ENCODE data around the gene IGLL5. TPM values are rescaled to one million over a fixed set of nuclear protein-coding genes. Genes with fewer than 3 reads are reported as not detected.
A peak's percentile ranks its signal among the peaks of the same experiment; 100 is the strongest.
"Not testable (repeated sequence)": the region's sequence is repeated elsewhere in the genome, so short reads cannot be mapped to it uniquely, and the experiment has no call there.

IGLL5 gene
- polyA plus RNA-seq, 5 donors, result 0.41 to 0.45 (median 0.42) TPM; not detected in 2

DNA sequence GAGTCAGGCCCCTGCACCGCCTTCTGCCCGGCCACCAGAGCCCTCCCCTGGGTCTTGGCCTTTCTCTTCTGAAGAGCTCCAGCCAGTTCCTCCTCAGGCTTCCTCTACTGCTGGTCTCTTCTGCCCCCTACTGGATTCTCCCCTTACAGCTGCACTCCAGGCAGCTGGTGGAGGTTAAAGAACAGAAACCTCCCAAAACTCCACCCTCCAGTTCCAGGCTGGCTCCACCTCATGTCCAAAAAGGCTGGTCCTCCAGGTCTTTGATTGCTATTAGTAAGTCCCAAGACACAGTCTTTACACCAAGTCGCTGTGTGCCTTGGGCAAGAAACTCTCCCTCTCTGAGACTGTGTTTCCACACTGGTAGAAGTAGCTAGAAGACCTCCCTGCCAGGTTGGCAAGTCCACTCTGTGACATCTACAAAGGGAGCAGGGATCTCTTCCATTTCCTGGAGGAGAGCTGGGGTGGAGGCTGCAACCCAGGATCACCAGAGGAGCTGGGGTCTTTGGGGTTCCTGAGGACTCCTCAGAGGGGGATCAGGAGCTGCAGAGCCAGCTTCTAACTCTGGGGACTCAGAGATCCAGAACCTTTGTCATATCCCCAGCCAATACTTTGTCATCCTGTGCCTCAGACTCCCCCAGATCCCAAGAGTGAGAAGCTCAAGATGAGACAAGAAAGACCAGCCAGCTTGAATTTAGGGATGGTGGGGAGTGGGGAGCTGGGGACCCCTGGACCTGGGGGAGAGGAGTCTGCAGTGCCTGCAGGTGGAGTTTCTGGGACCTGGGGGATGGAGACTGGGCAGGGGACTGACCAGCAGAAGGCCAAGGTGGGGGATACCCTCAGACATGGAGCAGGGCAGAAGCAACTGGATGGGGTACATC, 3.4 kb upstream of the IGLL5 start:
- peak in 1 of 2 donors; percentile 38 for DNase-seq

DNA sequence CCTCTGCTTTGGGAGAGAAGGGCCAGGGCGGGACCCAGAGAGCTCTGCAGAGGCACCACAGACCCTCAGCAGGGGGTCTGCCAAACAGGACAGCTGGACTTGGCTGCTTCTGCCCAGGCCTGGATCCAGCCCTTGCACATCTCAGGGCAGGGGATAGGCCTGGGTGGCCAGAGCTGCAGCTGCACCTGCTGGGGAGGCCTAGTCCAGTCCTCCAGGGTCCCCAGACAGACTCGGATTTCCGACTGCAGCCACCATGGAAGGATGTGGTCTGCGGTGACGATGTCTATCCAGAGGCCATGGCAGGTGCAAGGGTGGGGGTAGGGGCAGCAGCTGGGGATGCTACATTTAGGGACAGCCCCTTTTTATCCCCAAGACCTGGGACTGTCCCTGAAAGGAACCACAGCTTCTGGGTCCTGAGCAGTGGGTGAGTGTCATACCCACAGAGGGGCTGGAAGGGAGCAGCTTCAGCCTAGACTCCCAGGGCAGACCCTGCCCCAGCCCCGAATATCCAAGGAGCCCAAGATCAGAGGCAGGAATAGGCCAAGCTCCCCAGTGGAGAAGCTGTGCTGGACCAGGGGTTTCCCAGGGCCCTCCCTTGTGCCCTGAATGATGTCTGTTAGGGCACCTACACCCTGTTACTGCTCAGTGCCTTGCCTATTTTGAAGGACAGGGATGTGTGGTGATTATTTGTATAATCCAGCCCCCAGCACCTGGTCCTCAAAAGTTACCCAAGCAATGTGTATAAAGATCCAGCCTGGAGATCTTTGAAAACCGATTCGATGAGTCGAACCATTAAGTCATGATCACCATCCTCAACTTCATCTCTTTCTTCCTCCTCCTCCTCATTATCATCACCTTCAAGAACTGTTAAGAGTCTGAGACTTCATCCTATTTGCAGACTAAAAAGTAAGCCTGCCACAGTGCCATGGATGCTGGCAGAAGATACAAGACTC, 2.5 kb upstream of the IGLL5 start:
- no peak for DNase-seq

DNA sequence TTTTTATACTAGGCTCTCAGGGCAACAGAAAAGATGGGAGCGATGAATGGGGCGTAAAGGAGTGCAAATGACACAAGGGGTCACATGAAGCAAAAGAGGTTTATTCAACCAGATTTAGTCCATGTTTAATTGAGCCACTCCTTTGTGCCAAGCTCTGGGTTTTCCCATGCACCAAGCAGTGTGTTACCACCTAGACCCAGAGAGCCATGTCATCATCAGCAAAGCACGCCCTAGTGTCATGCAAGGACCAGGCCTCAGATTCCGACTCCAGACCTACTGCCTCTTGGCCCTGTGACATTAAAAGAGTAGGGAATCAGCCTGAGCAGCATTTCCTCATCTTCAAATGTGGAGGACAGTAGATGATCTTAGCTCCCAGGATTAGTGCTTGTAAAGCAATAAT, 1.1 kb upstream of the IGLL5 start:
- DNase-seq, result no peak

DNA sequence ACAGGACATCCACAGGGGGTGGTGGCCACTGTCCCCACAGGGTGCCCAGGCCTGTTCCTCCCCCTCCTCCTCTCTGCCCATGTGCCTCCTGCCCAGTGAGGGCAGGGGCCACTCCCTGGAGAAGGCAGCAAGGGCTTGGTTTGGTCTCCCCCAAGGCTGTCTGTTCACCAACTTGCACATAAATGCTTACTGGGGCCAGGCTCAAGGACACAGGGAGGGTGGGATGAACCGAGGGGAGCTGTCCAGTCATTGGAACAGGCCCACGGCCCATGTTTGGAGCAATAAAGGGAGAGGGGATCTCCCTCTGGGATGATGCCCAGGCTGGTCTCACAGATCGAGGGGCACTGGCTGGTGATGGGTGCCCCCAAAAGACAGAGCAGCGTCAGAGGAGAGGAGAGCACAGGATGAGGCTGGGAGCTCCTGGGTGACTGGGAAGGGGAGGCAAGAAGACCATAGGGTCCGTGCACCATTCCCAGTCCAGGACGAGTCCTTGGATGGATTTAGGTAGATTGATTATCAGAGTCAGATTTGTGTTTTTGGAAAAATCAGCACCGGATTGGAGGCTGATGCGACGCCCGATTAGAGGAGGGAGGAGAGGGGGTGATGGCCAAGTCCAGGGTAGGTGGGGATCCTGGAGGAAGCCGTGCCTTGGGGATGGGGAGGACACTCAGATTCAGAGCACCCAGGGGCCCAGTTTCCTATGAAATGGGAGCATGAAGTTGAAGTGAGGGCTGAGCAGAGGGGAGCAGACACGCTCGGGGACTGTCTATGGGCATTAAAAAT, 1.1 kb downstream of the IGLL5 start:
- DNase-seq, result no peak

DNA sequence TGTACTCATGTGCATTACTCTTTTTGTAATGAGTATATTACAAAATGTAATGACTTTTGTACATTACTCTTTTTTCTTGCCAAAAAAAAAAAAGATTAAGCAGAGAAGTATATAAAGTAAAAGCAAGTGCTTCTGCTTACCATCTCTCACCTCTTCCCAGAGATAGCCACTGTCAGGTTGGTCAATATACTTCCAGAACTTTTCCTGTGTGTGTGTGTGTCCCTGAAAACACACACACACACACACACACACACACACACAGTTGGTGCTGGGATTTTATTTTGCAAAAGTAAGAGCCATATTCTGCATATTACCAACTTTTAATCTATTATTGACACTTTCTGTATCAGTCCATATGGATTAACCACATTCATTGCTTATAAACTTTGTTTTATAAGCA, 2.5 kb downstream of the IGLL5 start:
- no peak for DNase-seq

DNA sequence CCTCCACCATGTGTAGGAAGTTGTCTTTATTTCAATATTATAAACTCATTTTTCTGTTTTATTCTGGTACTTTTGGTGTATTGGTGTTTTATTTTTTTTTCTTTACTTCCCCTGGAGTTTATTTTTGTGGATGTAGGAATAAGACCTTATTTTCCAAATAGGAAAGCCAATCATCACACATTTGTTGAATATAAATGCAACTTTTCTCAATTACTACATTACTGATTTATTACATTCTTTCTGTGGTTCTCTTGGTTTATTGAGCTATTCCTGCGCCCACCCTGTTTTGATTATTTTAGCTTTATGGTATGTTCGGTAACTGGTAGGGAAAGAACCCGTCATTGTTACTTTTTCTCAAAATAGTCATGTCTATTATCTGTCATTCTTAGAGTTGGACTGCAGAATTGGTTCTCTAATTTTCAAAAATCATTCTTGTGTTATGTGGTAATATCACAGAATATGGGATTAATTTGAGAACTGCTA, 3.6 kb downstream of the IGLL5 start:
- DNase-seq, result no peak

DNA sequence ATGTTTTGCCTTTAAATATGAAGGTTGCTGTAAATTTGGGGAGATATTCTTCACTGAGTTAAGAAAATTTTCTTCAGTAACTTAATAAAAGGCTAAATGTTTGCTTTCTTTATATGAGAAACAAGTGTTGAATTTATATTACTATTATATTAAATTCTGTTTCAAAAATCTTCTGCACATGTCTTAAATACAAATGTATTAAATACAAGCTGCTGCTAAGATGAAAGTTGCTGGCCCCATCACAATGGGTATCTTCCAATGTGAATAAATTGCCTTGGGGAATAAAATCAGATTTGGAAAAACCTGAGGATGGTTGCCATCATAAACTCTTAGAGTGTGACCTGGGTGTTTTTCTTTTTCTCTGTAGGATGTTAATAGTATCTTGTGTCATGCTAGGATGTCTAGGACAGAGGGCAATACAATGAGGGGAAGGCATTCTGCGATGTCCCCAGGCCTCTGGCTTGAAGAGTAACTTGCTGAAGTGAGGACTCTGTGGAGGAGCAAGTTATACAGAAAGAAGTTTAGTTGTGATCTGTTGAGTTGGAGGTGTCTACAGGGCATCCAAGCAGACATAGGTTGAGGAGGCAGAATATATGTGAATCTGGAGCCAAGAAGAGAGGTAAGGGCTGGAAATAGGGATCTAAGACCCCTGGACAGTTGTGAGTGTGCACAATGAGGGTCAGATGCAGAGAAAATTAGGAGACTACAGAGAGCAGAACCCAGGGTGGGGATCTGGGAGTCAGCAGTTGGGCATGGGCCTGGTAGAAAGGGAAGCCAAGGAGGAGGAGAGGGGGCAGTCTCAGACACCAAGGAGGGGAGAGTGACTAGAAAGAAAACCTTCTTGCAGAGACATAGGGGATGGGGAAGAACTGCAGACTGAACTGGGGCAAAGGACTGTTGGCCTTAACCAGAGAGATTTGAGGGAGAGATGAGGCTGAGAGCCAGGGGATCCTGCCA, 4.8 kb downstream of the IGLL5 start:
- DNase-seq, result no peak

DNA sequence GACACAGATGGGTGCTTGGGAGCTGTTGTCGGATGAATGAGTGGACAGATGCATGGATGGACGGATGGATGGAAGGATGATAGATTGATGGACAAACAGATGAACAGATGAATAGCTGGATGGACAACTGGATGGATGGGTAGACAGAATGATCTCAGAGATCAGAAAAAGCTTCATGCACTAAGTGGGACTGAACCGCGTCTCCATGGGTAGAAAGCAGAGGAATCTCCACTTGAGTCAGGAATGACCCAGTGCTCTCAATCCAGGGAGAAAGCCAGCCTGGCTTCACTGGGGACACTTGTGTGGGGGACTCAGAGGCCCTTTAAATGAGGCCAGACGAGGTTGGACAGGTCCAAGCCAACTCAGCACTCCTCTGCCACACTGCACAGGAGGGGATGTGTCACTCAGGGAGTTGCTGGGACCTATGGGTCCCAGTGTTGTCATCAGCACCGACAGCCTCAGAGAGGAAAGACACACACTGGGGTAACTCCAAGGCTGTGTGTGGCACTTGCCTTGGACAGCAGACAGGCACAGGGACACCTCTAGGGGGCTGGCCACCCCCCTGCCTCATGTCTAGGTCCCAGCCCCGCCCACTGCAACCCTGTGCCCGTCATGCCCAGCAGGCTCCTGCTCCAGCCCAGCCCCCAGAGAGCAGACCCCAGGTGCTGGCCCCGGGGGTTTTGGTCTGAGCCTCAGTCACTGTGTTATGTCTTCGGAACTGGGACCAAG, 5.6 kb downstream of the IGLL5 start:
- no peak for DNase-seq

DNA sequence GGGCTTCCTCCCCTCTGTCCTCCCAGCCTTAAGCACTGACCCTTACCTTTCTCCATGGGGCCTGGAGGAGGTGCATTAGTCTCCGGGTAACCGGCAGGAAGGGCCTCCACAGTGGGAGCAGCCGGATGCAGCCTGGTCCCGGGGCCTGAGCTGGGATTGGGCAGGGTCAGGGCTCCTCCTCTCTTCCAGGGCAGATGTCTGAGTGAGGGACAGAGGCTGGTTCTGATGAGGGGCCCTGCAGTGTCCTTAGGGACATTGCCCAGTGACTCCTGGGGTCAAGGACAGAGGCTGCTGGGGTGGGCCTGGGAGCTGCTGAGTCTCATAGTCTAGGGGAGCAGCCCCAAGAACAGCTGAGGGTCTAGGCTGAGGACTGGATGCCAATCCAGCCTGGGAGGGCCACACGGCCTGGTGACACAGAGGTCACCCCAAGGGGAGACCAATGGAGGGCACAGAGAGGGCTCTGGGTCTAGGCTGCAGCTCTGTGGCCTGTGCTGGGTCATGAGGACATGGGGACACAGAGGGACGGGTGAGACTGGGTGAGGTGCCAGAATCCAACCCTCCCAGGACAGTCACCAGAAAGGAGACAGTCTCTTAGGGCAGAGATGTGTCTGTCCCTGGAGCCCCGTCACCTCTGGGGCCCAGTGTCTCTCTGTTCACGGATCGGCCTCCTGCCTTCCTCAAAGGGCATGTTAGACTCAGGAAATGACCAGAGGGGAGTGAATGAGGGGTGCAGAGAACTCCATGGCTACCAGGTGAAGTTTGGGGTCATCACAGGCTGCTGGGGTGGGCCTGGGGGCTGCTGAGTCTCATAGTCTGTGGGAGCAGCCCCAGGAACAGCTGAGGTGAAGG, 6.5 kb downstream of the IGLL5 start:
- no peak for DNase-seq

DNA sequence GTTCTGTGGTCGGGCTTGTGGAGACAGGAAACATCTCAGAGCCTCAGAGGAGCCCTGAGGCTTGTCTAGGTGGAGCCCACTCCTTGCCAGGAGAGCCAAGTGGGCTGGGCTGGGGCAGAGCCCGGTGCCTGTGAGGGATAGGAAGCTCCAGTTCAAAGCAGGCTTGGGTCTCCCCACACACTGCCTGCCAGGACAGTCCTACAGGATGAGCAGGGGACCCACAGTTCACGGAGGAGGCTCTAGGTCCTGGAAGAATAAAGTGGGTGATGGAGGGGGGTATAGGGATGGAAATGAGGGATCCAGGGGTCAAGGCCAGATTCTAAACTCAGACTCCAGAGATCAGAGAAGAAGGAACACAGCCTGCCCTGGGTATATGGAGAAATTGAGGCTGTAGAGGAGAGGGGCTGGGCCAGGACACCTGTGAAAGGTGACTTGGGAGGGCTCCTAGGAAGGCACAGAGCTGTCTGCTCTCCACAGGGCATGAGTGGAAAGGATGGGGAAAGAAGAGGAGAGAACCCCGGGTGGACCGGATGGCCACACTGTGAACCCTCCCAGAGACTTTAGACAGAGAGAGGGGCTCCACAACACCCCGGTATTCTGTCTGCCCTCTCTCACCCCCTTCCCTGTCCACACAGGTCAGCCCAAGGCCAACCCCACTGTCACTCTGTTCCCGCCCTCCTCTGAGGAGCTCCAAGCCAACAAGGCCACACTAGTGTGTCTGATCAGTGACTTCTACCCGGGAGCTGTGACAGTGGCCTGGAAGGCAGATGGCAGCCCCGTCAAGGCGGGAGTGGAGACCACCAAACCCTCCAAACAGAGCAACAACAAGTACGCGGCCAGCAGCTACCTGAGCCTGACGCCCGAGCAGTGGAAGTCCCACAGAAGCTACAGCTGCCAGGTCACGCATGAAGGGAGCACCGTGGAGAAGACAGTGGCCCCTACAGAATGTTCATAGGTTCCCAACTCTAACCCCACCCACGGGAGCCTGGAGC, 7.4 kb downstream of the IGLL5 start:
- DNase-seq, result no peak

DNA sequence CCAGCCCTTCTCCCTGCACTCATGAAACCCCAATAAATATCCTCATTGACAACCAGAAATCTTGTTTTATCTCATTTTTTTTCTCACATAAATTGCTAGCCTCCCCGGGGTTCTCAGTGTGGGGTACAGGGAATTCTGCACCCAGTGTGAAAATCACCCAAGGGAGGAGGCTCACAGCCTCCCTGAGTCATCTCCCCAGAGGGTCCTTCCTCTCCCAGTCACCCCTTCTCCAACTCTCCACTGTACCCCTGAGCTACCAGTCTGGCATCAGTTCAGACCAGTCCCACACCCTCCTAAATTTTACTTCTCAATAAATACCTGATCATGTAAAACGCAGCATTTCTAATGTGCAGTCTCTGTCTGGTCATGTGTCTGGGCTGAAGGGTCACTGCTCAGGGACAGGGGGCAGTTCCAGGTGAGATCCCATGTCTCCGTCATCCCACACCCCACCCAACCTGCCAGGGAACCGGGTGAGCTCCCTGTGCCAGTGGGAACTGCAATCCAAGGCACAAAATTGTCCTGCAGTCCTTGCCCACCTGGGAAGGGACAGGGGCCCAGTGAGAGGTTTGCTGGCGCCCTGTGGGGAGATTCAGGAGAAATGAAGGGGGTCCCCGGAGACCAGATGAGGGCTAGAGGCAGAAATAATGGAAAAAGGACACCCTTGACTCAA, 8.3 kb downstream of the IGLL5 start:
- DNase-seq, result no peak

DNA sequence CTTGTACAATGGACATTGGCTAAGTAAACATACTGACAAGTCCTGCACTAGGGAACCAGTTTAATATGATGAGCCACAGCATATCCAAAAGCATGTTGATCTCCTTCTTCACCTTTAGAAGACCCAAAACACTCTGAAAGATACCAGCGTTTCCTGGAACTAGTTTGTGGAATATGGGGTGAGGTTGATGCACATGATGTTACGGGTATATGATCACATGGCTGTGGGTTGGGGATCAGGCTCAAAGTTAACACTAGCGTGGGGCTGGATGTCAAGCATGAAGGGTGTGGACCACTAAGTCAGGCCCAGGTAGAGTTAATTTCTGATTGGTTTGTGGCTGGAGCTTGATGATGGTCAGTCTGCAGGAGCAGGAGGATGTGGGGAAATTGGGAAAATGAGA, 9.0 kb downstream of the IGLL5 start:
- DNase-seq, result no peak

DNA sequence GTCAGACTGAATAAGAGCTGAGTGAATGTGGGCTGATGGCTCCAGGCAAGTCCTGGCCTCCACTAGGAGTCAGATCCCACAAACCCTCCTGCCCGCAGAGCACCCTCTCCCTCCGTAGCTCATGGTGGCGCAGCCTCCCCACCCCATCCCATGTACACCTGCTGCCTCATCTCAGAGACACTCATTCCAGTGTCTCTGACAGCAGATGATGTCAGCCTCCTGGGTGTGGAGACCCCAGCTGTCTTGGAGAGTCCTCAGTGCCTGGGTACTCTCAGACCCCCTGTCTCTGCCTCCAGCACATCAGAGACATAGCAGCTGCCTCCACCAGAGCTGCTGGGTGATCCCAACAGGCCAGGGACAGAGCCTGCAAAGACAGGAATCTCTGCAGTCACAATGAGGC, 9.5 kb downstream of the IGLL5 start:
- no peak for DNase-seq

DNA sequence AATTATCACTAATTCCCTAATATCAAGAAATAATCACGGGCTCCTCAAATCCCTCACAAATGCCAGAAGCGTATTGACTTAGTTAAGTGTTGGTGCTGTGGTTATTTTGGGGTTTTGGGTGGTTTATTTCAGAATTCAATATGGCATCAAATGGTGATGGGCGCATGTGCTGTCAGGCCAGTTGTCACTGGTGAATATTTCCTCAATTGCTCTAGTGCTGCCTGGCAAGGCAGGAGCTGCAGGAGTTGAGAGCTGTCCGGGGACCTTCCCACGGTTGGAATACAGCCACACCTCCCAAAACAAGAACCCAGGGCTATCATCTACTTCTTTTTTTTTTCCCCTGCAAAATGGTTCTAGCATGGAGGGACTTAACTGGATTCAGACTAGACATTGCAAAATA, 10.3 kb downstream of the IGLL5 start:
- no peak for DNase-seq

DNA sequence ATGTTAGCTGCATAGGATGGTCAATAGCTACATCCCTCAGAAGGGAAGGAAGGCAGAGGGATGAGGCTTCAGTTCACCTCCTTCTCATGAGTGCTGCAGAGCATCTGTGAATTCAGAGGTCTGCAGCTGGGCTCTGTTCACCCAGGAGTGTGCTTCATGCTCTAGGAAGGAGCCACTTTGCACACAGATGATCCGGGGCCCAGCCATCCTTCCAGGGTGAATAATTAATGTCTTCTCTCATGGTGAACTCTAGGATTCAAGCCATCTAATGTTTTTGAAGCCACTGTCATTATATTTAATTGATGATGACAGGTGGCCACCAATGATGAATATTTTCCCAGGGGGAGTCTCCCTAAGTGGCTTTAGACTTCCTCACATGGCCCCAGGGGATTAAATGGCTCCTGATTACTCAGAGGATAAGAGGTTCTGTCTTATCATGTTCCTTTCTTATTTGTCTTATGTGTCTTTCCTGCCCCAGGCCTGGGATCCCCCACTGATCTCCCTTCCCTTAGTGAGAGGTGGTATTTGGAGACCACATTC, 10.9 kb downstream of the IGLL5 start:
- not testable (repeated sequence) for DNase-seq

DNA sequence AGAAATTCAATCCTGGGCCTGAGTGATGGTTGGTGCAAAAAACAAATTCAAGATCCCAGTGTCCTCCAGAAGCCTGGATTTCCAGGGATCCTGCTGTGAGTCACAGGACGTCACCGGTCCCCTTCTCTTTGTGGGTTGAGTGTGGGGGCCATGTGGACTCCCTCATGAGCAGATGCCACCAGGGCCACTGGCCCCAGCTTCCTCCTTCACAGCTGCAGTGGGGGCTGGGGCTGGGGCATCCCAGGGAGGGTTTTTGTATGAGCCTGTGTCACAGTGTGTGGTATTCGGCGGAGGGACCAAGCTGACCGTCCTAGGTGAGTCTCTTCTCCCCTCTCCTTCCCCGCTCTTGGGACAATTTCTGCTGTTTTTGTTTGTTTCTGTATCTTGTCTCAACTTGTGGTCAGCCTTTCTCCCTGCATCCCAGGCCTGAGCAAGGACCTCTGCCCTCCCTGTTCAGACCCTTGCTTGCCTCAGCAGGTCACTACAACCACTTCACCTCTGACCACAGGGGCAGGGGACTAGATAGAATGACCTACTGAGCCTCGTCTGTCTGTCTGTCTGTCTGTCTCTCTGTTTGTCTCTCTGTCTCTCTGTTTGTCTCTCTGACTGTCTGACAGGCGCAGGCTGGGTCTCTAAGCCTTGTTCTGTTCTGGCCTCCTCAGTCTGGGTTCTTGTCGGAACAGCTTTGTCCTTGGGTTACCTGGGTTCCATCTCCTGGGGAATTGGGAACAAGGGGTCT, 11.9 kb downstream of the IGLL5 start:
- not testable (repeated sequence) for DNase-seq

Measured in right lung (tissue), 5 donors.